Measurements from ENCODE around the gene SSRP1.

The SSRP1 gene

GRCh38 chr11:57359896-57360690 lies 24.4 kb upstream of the SSRP1 start:
- DNase-seq (ENCODE audit: low read depth, low spot score) = no peak

- no peak for DNase-seq (ENCODE audit: low read depth, low spot score)
These were observed 23.7 kb upstream of the SSRP1 start for GRCh38 chr11:57359396-57359795.

GRCh38 chr11:57358991-57359390 lies 23.3 kb upstream of the SSRP1 start:
- no peak for DNase-seq (ENCODE audit: low read depth, low spot score)

GRCh38 chr11:57358543-57358961 lies 22.9 kb upstream of the SSRP1 start:
- no peak for DNase-seq (ENCODE audit: low read depth, low spot score)

GRCh38 chr11:57357856-57358255 lies 22.2 kb upstream of the SSRP1 start:
- DNase-seq (ENCODE audit: low read depth, low spot score) = no peak

GRCh38 chr11:57357310-57357709 lies 21.6 kb upstream of the SSRP1 start:
- no peak for DNase-seq (ENCODE audit: low read depth, low spot score)

GRCh38 chr11:57356268-57356667 lies 20.6 kb upstream of the SSRP1 start:
- no peak for DNase-seq (ENCODE audit: low read depth, low spot score)

GRCh38 chr11:57354699-57355098 lies 19.0 kb upstream of the SSRP1 start:
- no peak for DNase-seq (ENCODE audit: low read depth, low spot score)

- DNase-seq (ENCODE audit: low read depth, low spot score) = no peak
These were observed 18.2 kb upstream of the SSRP1 start for GRCh38 chr11:57353852-57354251.

GRCh38 chr11:57353446-57353845 lies 17.8 kb upstream of the SSRP1 start:
- no peak for DNase-seq (ENCODE audit: low read depth, low spot score)

GRCh38 chr11:57353036-57353435 lies 17.3 kb upstream of the SSRP1 start:
- no peak for DNase-seq (ENCODE audit: low read depth, low spot score)

GRCh38 chr11:57349491-57350274 lies 14.0 kb upstream of the SSRP1 start:
- no peak for DNase-seq (ENCODE audit: low read depth, low spot score)

- no peak for DNase-seq (ENCODE audit: low read depth, low spot score)
These were observed 13.1 kb upstream of the SSRP1 start for GRCh38 chr11:57348636-57349313.

- no peak for DNase-seq (ENCODE audit: low read depth, low spot score)
These were observed 12.4 kb upstream of the SSRP1 start for GRCh38 chr11:57348052-57348451.

- no peak for DNase-seq (ENCODE audit: low read depth, low spot score)
These were observed 11.6 kb upstream of the SSRP1 start for GRCh38 chr11:57347336-57347735.

- no peak for DNase-seq (ENCODE audit: low read depth, low spot score)
These were observed 10.0 kb upstream of the SSRP1 start for GRCh38 chr11:57345555-57346211.

- DNase-seq (ENCODE audit: low read depth, low spot score) = no peak
These were observed 9.1 kb upstream of the SSRP1 start for GRCh38 chr11:57344826-57345225.

GRCh38 chr11:57343825-57344224 lies 8.1 kb upstream of the SSRP1 start:
- DNase-seq (ENCODE audit: low read depth, low spot score) = no peak

GRCh38 chr11:57342702-57343101 lies 7.0 kb upstream of the SSRP1 start:
- no peak for DNase-seq (ENCODE audit: low read depth, low spot score)

- no peak for DNase-seq (ENCODE audit: low read depth, low spot score)
These were observed 5.6 kb upstream of the SSRP1 start for GRCh38 chr11:57341250-57341808.

- DNase-seq (ENCODE audit: low read depth, low spot score) = no peak
These were observed 4.4 kb upstream of the SSRP1 start for GRCh38 chr11:57340039-57340615.
